ENCODE data around the gene SLC38A10.

The SLC38A10 gene

GRCh38 chr17:81217491-81217890, 77.6 kb downstream of the SLC38A10 start:
- in situ Hi-C loops (cut with HindIII; ENCODE audit: low sequenced_read_pairs) = no loop called here

- in situ Hi-C loops (cut with HindIII; ENCODE audit: low sequenced_read_pairs) = no loop called here
Observed at GRCh38 chr17:81213978-81214377, 81.1 kb downstream of the SLC38A10 start.

- in situ Hi-C loops (cut with HindIII; ENCODE audit: low sequenced_read_pairs) = no loop called here
Observed at GRCh38 chr17:81212365-81212764, 82.7 kb downstream of the SLC38A10 start.

- in situ Hi-C loops (cut with HindIII; ENCODE audit: low sequenced_read_pairs) = no loop called here
Observed at GRCh38 chr17:81210868-81211267, 84.2 kb downstream of the SLC38A10 start.

- in situ Hi-C loops (cut with HindIII; ENCODE audit: low sequenced_read_pairs) = no loop called here
Observed at GRCh38 chr17:81210466-81210865, 84.6 kb downstream of the SLC38A10 start.

GRCh38 chr17:81209141-81209540, 86.0 kb downstream of the SLC38A10 start:
- in situ Hi-C loops (cut with HindIII; ENCODE audit: low sequenced_read_pairs) = loop anchor here (5.0 kb wide), 1 partner anchor 77 kb away; no protein-coding TSS in a partner anchor

- in situ Hi-C loops (cut with HindIII; ENCODE audit: low sequenced_read_pairs) = loop anchor here (5.0 kb wide), 1 partner anchor 76 kb away; no protein-coding TSS in a partner anchor
Observed at GRCh38 chr17:81208651-81209050, 86.5 kb downstream of the SLC38A10 start.

GRCh38 chr17:81207610-81208581, 87.2 kb downstream of the SLC38A10 start:
- in situ Hi-C loops (cut with HindIII; ENCODE audit: low sequenced_read_pairs) = loop anchor here (5.0 kb wide), 1 partner anchor 76 kb away; no protein-coding TSS in a partner anchor

- in situ Hi-C loops (cut with HindIII; ENCODE audit: low sequenced_read_pairs) = loop anchor here (5.0 kb wide), 1 partner anchor 74 kb away; no protein-coding TSS in a partner anchor
Observed at GRCh38 chr17:81206657-81207056, 88.5 kb downstream of the SLC38A10 start.

- in situ Hi-C loops (cut with HindIII; ENCODE audit: low sequenced_read_pairs) = loop anchor here (5.0 kb wide), 1 partner anchor 74 kb away; no protein-coding TSS in a partner anchor
Observed at GRCh38 chr17:81206166-81206565, 88.9 kb downstream of the SLC38A10 start.

GRCh38 chr17:81204578-81204977, 90.5 kb downstream of the SLC38A10 start:
- in situ Hi-C loops (cut with HindIII; ENCODE audit: low sequenced_read_pairs) = no loop called here

GRCh38 chr17:81203136-81203535, 92.0 kb downstream of the SLC38A10 start:
- in situ Hi-C loops (cut with HindIII; ENCODE audit: low sequenced_read_pairs) = no loop called here

- in situ Hi-C loops (cut with HindIII; ENCODE audit: low sequenced_read_pairs) = no loop called here
Observed at GRCh38 chr17:81202318-81202717, 92.8 kb downstream of the SLC38A10 start.

- in situ Hi-C loops (cut with HindIII; ENCODE audit: low sequenced_read_pairs) = no loop called here
Observed at GRCh38 chr17:81200695-81201580, 94.2 kb downstream of the SLC38A10 start.

- in situ Hi-C loops (cut with HindIII; ENCODE audit: low sequenced_read_pairs) = no loop called here
Observed at GRCh38 chr17:81200201-81200600, 94.9 kb downstream of the SLC38A10 start.

GRCh38 chr17:81199482-81199830, 95.7 kb downstream of the SLC38A10 start:
- in situ Hi-C loops (cut with HindIII; ENCODE audit: low sequenced_read_pairs) = no loop called here

GRCh38 chr17:81198826-81199481, 96.2 kb downstream of the SLC38A10 start:
- in situ Hi-C loops (cut with HindIII; ENCODE audit: low sequenced_read_pairs) = no loop called here

GRCh38 chr17:81197831-81198490, 97.1 kb downstream of the SLC38A10 start:
- in situ Hi-C loops (cut with HindIII; ENCODE audit: low sequenced_read_pairs) = no loop called here

- in situ Hi-C loops (cut with HindIII; ENCODE audit: low sequenced_read_pairs) = no loop called here
Observed at GRCh38 chr17:81197409-81197795, 97.7 kb downstream of the SLC38A10 start.
